HG02840 (cell line): ENCODE measurements around the gene DNAJB8.

Experiments used
- ATAC-seq: cut with Tn5 transposase; IDR thresholded peaks from one replicate; pipeline ENCODE4 v1.9.1; 2021; ENCODE audit warnings: mild to moderate bottlenecking, moderate library complexity, moderate number of reproducible peaks; ENCODE audit not compliant: unreplicated experiment, low FRiP score

DNAJB8 gene

DNA sequence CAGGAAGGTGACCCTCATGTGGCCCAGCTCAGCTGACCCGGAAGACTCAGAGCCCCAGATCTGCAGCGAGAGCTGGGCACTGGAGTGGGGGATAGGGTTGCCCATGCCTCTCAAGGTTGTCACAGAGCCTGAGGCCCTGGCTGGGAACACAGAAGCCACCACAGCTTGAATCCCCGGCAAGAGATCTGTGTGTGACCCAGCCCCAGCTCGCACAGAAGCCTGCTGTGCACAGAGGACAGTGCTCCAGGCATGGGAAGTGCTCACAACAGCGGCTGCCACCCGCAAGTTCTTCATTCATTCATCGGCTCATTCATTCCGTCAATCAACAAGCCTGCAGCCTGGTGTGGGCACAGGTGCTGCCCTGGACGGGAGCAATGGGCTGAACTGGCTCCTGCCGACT is 36.4 kb downstream of the DNAJB8 start:
- ATAC-seq = no peak

DNA sequence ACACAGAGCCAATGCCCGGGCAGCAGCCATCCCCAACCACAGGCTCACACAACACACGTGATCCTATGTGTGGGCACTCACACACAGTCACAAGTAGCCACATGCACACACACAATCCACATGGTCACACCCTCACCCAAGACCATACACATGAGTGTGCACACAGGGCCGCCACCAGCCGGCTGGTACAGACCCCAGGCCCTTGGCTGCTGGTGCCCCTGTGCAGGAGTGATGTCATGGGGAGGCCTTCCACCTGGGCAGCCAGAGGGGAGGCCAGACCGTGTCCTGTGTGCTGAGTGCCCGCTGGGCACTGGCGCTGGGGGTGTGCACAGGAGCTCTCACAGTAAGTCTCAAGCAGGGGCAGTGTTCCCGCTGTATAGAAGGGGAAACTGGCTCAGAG is 36.9 kb downstream of the DNAJB8 start:
- ATAC-seq = no peak

DNA sequence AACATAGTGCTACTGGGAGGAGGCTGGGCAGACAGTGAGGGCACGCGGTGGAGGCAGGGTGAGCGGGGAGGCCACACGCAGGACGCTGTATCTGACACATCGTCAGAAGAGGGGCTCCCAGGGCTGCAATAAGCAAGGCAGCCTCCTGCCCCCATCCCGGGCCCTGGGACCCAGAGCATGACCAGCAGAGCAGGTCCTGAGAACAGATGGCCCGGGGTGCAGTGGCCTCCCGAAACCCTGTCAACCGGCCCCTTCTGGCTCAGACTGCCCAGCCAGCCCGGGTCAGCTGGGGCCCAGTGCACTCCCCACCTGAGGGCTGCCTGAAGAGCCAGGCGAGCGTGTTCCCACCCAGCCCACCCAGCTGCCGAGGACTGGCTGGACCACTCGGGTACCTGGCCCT is 37.4 kb downstream of the DNAJB8 start:
- no peak for ATAC-seq

DNA sequence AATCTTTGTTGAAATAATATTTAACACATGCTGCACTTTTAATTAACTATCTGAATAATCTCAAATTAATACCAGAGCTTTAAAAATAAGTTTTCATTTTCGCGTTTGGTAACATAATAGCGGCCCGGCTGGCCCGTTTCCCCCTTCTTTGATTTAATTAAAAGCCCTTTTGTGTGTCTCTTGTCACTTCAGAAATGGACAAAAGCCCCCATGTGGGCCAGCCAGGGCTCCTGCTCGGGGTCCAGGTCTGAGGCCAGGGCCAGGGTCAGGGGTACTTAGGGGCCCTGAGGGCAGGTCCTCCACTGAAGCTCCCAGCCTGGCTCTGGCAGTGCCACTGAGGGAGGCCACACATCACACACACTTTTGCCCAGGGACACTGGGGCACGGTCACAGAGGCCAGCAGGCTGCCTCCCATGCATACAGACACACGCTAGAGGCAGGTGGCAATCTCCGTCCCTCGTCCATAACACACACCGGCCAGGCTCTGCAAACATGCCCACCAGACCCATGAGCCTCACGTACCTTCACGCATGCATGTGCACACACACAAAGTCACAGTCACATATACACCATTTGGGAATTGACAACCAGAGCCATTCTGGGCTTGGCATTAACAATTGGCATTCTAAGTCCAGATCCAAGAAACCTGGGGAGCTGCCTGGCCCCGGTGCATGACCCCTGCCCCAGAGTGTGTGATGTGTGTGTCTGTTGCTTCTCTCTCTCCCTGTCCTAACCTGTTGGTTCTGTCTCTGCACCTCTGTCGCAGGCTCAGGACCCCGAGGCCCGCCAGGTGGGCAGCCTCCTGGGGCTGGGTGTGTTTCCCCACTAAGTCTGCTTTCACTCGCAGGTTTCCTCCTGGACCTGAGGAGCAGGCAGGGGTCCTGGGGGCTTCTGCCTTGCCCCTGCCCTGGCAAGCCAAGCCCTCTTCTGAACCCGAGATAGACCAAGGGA is 38.5 kb downstream of the DNAJB8 start:
- ATAC-seq = no peak

DNA sequence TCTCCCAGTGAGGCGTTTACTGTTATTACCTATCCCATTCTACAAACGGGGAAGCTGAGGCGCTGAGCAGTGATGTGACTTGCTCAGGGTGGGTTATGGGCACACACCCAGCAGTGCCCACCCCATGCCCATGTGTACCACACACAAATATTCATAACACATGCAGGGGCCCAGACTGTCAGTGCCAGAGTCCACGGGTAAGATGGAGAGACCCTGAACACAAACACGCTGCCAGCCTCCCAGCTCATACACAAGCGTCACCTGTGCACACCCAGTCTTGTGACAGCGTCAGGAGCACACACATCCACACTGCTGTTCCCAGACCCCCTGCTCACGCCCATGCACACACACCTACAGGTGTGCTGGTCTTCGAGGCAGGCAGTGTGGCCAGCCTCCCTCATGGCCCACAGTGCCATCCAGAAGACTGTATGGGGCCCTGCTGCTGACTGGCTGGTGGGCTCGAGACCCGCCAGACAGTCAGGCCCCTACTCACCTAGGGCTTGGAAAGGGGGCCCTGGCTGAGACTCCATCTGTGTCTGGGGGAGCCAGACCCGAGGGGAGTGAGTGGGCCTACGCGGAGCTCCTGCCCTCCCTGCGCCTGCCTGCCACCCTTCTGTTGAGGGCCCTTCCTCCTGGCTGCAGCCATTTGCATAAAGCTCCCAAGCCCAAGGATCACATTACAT is 39.4 kb downstream of the DNAJB8 start:
- ATAC-seq = no peak

DNA sequence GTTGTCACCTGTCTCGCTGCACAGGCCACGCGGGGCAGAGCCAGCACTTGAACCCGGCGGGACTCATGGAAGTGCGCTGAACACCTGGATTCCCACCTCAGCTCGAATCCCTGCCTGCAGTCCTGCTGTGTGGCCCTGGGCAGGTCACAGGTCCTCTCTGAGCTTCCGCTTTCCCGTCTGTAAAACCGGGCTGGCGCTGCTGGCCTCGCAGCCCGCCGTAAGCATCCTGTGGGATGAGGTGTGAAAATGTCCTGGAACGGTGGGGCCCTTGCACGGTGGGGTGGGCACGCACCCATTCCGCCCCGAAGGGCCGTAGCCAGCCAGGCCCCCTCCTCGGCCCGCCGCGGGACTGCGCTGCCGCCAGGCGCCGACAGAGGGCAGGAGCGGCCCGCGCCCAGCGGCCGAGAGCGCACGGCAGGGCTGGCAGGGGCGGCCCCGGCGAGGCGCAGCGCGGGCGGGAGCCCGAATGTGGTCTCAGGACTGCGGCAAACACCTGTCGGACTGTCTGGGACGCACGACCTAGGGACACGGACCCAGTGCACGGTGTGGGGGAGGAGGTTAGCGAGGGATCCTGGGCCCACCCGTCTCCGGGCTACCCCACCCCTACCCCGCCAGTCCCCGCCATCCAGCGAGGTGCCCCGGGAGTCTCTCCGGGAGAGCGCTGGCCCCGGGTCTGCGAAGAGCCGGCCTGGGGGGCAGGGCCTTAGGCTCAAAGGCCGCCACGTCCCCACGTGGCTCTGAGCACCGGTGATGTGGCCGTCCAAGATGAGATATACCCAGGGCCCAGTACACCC is 40.4 kb downstream of the DNAJB8 start:
- peak; percentile 56 for ATAC-seq

DNA sequence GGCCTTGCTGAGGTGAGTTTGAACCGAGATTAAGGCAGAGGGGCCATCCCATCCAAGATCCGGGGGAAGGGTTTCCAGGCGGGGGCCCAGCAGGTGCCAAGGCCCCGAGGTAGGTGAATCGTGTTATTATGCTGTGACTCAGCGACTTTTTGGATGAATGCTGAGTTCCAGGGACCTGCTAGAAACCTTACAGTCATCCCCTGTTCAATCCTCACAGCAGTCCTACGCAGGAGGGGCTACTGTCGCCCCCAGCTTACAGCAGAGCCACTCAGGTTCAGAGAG is 40.9 kb downstream of the DNAJB8 start:
- ATAC-seq = no peak

DNA sequence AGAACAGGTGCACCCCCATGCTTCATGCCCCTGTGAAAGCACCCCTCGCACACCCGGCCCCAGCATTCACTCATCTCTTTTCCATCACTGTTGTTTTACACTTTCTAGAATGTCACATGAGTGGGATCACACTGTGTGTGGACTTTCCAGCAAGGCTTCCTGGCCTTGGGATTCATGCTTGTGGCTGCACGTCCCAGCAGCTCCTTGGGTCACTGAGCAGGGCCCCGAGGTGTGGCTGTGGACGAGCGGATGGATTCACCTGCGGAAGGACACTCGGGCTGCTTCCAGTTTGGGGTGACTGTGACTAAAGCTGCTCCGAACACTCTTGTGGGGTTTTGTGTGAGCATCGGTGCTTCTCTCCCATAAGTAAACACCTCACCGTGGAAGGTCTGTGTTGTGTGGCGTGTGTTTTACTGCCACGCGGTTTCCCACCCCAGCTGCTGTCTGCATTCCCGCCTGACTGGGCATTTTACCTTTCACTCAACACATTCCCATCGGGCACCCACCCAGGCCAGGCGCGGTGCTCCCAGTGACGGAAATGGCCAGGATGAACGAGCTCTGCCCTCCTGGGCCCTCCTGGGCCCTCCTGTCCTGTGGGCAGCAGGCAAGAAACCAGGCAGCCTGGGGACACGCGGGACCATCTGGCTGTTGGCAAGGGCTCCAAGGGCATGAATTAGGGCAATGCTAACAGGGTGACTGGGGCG is 41.4 kb downstream of the DNAJB8 start:
- ATAC-seq = no peak

DNA sequence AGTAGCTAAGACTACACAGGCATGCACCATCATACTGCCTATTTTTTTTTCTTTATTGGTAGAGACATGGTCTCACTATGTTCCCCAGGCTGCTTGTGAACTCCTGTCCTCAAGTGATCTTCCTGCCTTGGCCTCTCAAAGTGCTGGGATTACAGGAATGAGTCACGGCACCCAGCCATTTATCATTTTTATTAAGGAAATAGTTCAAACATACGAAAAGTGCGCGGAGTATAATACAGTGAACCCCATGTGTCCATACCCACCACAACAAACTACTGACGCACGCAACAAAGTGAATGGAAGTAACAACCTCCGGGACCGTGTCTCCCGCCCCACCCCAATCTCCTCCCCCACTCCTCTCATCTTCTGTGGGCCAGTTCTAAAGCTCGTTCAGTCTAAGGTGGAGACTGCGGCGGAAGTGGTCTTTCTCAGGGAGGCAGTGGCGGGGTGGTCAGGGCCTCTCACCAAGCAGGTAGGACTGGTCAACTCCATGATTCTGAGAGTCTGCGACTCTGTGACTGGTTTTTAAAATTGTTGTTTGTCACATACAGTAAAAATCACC is 42.1 kb downstream of the DNAJB8 start:
- no peak for ATAC-seq

DNA sequence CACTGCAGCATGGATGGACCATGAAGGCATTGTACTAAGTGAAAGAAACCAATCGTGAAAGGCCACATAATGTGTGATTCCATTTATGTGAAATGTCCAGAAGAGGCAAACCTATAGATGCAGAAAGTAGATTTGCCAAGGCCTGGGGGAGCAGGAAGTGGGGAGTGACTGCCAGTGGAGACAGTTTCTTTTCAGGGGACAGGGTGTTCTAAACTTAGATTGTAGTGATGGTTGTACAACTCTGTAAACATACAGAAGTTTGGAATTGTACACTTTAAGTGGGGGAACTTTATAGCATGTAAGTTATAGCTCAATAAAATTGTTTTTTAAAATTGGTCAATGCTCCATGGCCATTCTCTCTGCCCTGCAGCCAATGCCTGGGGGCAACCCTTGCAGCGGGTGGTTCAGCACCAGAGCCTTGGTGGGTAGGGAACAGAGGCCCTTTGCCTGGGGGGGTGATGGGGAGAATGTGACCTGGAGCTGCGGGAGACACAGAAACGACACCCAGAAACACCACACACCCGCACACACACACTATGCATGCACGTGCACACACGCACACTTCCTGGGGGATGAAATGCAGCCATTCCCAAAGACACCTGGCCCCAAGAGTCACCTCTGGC is 43.1 kb downstream of the DNAJB8 start:
- no peak for ATAC-seq

DNA sequence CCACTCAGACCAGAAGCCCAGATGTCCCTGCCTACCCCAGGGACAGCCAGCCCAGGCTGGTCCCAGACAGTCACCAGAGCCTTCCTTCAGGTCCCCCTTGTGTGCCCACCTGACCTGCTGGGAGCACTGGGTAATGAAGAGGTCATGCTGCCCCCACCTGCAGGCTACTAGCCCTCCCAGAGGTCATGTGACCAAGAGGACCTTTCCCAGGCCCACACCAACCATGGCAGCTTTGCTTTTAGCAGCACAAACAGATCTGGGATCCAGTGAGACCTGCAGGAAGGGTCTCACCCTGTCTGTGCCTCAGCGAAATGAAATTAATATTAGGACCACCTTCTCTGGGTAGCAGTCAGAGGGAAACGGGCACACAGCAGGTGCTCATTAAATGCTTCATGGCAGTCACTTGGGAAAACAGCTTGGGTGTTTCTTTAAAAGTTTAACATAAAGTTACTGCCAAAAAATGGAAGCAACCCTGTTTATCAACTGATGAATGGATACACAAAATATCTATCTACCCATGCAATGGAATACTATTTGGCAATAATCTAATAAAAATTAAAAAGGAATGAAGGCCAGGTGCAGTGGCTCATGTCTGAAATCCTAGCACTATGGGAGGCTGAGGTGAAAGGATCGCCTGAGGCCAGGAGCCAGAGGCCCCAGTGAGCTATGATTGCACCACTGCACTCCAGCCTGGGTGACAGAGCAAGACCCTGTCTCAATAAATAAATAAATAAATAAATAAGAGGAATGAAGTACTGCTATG is 43.7 kb downstream of the DNAJB8 start:
- no peak for ATAC-seq

DNA sequence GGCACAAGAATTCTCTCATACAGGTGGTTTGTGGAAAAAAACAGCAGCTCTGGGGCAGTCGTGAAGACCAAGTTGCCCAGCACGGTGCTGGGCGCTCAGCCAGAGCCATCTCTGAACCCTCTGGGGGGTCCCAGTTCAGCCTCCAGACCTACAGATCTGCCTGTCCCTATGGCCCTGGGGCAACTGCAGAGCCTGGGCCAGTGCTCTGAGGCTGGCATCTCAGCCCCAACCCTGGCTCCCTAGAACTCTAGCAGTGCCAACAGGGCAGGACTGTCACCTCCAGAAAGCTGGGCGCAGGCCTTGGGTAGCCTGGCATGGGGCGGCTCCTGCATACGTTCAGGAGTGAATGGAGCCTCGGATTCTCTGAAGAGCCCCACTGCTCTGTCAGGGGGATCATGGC is 44.7 kb downstream of the DNAJB8 start:
- no peak for ATAC-seq

DNA sequence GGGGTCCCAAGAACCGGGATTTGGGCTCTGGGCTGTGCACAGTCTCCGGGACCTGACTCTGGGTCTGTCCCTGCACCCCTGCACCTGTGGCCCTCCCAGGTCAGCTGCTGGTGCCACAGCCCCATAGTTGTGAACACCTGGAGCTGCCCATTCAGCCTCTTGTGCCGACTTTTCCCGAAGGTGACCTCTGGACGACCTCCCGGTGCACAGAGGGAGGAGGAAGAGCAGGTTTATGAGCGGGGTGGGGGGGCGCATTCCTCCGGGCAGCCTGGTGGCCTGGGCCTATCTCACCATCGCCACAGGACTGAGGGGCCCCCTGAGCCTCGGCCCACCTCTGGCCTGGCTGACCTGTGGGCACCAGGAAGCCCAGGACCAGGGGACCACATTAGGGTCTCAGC is 45.3 kb downstream of the DNAJB8 start:
- ATAC-seq = no peak

DNA sequence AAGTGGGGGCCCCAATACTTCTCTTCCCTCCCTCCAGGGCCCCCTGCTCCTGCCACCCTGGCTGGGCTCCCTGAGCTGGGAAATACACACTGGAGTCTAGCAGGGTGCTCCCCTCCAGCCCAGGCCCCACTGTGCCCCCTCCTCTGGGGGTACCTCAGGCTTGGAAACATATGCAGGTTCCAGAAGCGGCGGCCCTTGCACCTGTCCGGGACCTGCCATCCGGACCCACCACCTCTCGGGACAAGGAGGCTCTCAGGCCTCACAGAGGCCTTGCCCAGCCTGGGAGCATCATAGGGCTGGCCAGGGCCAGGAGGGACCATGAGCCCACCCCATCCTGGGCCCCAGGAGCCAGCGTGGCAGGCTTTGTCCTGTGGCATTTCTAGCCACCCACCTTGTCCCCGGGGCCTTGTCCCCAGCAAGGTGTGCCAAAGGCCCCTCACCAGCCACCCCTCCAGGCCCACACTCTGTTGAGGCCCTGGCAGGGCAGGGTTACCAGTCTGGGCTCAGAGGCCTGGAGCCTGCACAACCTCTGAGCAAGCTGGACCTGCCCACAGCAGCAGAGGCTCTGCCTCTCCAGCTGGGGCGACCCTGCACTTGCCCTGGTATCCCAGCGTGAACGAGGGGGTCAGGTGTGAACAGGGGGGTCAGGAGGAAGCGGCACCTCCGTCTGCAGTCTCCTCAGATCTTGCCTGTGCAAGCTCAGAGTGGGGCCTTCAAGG is 45.8 kb downstream of the DNAJB8 start:
- no peak for ATAC-seq

DNA sequence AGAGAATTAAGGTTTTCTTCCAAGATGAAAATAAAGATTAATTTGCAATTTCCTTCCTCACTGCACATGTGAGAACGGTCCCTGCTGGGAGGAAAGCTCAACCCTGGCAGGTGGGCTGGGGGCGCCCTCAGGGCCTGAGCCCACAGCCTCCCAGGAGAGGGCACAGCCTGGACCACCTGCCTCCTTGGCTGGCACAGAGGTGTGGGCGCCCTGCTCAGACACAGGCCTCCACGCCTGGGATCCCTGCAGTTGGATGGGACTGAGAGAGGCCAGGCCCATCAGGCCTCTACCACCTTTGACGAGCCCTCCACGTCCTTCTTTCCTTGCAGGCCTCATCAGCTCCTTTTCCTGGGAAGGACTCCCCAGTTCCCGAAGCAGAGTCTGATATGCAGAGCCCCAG is 46.4 kb downstream of the DNAJB8 start:
- no peak for ATAC-seq

DNA sequence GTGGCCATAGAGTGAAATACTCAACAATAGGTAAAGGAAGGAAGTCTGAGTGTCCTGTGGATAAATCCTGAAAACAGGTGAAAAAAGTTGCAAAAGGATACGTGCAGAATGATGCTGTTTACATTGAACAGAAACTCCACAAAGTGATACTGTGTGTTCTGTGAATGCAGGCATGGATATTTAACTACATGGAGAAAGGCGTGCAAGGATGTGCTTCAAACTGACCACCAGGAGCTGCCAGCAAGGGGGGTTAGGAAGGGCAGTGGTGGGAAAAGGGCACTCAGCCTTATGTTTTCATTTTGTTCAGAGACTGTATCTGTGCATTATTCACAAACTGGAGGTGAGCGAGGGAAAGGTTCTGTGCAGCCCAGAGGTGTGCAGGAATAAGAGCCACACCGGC is 47.4 kb downstream of the DNAJB8 start:
- ATAC-seq = no peak

DNA sequence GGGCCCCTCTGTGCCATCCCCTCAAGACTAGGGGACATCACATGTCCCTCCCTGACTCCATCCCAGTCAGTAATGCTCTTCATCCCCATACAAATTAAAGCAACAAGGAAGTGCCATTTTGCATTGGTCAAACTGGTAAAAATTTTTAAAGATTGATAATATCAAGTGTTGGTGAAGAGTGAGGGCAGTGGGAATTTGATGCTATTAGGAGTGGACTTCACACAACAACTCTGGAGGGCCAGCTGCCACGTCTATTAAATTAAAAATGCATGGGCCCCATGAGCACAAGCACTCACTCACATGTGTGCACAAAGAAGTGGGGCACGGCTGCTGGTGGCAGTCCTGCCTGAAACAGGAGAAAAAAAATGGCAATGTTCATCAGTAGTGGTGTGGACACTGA is 47.8 kb downstream of the DNAJB8 start:
- no peak for ATAC-seq

DNA sequence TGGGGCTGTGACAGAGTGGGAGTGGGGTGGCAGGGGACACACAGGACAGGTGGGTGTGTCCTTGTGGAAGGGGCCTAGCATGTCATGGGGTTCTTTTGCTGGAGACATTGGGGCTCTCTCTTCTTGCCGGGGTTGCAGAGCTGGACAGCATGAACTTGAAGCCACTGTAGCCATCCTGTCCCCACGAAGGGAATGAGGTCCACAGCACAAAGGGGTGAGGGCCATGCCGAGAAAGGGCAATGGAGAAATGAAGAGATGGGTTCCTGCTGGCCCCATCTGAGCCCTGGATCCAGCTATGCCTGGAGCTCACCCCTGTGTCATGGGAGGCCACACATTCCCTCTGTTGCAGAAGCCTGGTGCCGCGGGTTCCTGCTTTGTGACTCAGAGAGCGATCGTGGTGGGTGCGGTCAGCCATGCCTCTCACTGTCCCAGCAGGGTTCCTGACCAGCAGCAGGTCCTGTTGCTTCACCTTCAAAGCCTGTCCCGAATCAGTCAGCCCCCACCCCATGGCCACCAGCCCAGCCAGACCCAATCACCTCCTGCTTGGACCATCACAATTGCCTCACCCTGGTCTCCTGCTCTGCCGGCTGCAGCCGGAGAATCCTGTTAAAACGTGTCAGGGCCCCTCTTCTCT is 50.0 kb downstream of the DNAJB8 start:
- ATAC-seq = no peak
